Measurements from ENCODE around the gene PLA2G6. TPM values are rescaled to one million over a fixed set of nuclear protein-coding genes. Genes with fewer than 3 reads are reported as not detected.
"Not testable (repeated sequence)": the region's sequence is repeated elsewhere in the genome, so short reads cannot be mapped to it uniquely, and the experiment has no call there.

Gene PLA2G6
- total and polyA plus RNA-seq, 2 experiments from 2014 or later, result 5.5 to 6.5 TPM

- 62 to 64% methylated on average over 7 of the region's 7 CpGs for WGBS, 2 experiments (ENCODE audit: low coverage in 1 of 2, low lambda C conversion rate in 2 of 2, missing lambda C conversion rate in 2 of 2)
- DNase-seq, result no peak
Measured at GRCh38 chr22:38184788-38185187, 3.2 kb upstream of the PLA2G6 start.

GRCh38 chr22:38180841-38181452, 683 bp downstream of the PLA2G6 start:
- peak; percentile 33 for DNase-seq
- H3K9ac ChIP-seq, result peak overlapping the region; percentile 90
- peak overlapping the region; percentile 74 for H3K4me2 ChIP-seq (ENCODE audit: unreplicated experiment)
- no peaks in the 10 kb centered on the region for H3K27me3 ChIP-seq (replicated peaks; ENCODE audit: insufficient read depth)
- no peaks in the 10 kb centered on the region for H3K36me3 ChIP-seq (ENCODE audit: low read depth)
- H3F3A ChIP-seq (ENCODE audit: insufficient read depth), result peaks cover 35% of the 10 kb centered on the region
- peak overlapping the region; percentile 73 for H2AFZ ChIP-seq
- peaks cover 36% of the 10 kb centered on the region for H3K4me1 ChIP-seq (ENCODE audit: insufficient read depth)
- no peaks in the 10 kb centered on the region for H4K20me1 ChIP-seq (ENCODE audit: insufficient read depth)
- H3K9me2 ChIP-seq (ENCODE audit: insufficient read depth), result no peaks in the 10 kb centered on the region
- peak overlapping the region; percentile 76 for H3K4me3 ChIP-seq
- TF ChIP-seq EZH2phosphoT487 (IDR thresholded peaks at IDR 0.05; ENCODE audit: insufficient read depth, low read depth) (no peak), EZH2 (IDR thresholded peaks at IDR 0.05; ENCODE audit: insufficient read depth, poor library complexity, severe bottlenecking) (no peak)
- WGBS, 2 experiments (ENCODE audit: low coverage in 1 of 2, low lambda C conversion rate in 2 of 2, missing lambda C conversion rate in 2 of 2), result 13% methylated on average over 14 of the region's 14 CpGs
- in situ Hi-C loops (cut with MboI), result no loop called here
- no peaks in the 10 kb centered on the region for H3K9me3 ChIP-seq (ENCODE audit: low read depth)
- no peaks in the 10 kb centered on the region for H3K79me2 ChIP-seq (ENCODE audit: insufficient read depth)
- H3K27ac ChIP-seq, result peak overlapping the region; percentile 88

More at GRCh38 chr22:38184788-38185187, 3.2 kb upstream of the PLA2G6 start:
- Histone ChIP-seq H3K4me2 (ENCODE audit: unreplicated experiment) (no peak overlapping the region), H3K36me3 (ENCODE audit: low read depth) (no peaks in the 10 kb centered on the region), H3F3A (ENCODE audit: insufficient read depth) (peaks cover 14% of the 10 kb centered on the region), H3K27me3 (replicated peaks; ENCODE audit: insufficient read depth) (no peaks in the 10 kb centered on the region), H3K4me1 (ENCODE audit: insufficient read depth) (peaks cover 15% of the 10 kb centered on the region), H3K79me2 (ENCODE audit: insufficient read depth) (no peaks in the 10 kb centered on the region), H3K27ac (no peak overlapping the region), H4K20me1 (ENCODE audit: insufficient read depth) (no peaks in the 10 kb centered on the region), H3K9me3 (ENCODE audit: low read depth) (no peaks in the 10 kb centered on the region), H3K9ac (no peak overlapping the region), H2AFZ (no peak overlapping the region), H3K4me3 (no peak overlapping the region), H3K9me2 (ENCODE audit: insufficient read depth) (no peaks in the 10 kb centered on the region)
- in situ Hi-C loops (cut with MboI), result no loop called here
- TF ChIP-seq EZH2 (IDR thresholded peaks at IDR 0.05; ENCODE audit: insufficient read depth, poor library complexity, severe bottlenecking) (no peak), EZH2phosphoT487 (IDR thresholded peaks at IDR 0.05; ENCODE audit: insufficient read depth, low read depth) (no peak)

- peaks cover 36% of the 10 kb centered on the region for H3K4me1 ChIP-seq (ENCODE audit: insufficient read depth)
- in situ Hi-C loops (cut with MboI); H3K4me3 ChIP-seq; H3K4me2 ChIP-seq (ENCODE audit: unreplicated experiment); H3K9me3 ChIP-seq (ENCODE audit: low read depth); H3K9me2 ChIP-seq (ENCODE audit: insufficient read depth); DNase-seq; H2AFZ ChIP-seq; H3K79me2 ChIP-seq (ENCODE audit: insufficient read depth); H3K36me3 ChIP-seq (ENCODE audit: low read depth); H4K20me1 ChIP-seq (ENCODE audit: insufficient read depth); H3K27me3 ChIP-seq (replicated peaks; ENCODE audit: insufficient read depth); H3K9ac ChIP-seq: not testable (repeated sequence)
- H3K27ac ChIP-seq, result peak overlapping the region; percentile 73
- H3F3A ChIP-seq (ENCODE audit: insufficient read depth), result peaks cover 35% of the 10 kb centered on the region
- 96 to 97% methylated on average over 7 of the region's 7 CpGs for WGBS, 2 experiments (ENCODE audit: low coverage in 1 of 2, low lambda C conversion rate in 2 of 2, missing lambda C conversion rate in 2 of 2)
Measured at GRCh38 chr22:38178605-38178937, 3.1 kb downstream of the PLA2G6 start.

DNA sequence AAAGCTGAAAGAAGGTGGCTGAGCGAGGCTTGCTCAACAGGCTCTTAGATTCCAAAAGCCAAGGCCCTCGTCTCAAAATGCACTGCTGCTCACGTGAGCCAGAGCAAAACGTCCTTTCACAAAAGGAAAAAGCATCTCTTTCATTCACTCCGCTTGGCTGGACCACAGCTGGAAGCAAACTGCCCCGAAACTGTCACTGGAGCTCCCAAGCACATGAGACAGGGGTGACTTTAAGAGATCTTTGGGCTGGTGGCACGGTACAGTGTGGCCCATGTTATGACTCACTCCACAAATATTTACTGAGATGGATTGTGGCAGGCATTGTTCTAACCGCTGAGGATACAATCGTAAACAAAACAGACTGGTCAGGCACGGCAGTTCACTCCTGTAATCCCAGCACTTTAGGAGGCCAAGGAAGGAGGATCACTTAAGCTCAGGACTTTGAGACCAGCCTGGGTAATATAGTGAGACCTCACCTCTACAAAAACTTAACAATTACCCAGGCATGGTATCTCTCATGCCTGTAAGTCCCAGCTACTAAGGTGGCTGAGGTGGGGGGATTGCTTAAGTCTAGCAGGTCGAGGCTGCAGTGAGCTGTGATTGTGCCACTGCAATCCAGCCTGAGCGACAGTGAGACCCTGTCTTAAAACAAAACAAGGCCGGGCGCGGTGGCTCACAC, 3.6 kb downstream of the PLA2G6 start:
- H3K4me3 ChIP-seq, result 0 out of 2 replicates have a peak overlapping the region, but pooled peaks have one; percentile 9
- in situ Hi-C loops (cut with MboI), result no loop called here
- no peaks in the 10 kb centered on the region for H3K36me3 ChIP-seq (ENCODE audit: low read depth)
- WGBS, 2 experiments (ENCODE audit: low coverage in 1 of 2, low lambda C conversion rate in 2 of 2, missing lambda C conversion rate in 2 of 2), result 24 to 28% methylated on average over 15 of the region's 15 CpGs
- no peaks in the 10 kb centered on the region for H3K9me2 ChIP-seq (ENCODE audit: insufficient read depth)
- H3K4me1 ChIP-seq (ENCODE audit: insufficient read depth), result peaks cover 38% of the 10 kb centered on the region
- H3K79me2 ChIP-seq (ENCODE audit: insufficient read depth), result no peaks in the 10 kb centered on the region
- peak; percentile 87 for DNase-seq
- peak overlapping the region; percentile 63 for H2AFZ ChIP-seq
- H3K9ac ChIP-seq, result peak overlapping the region; percentile 33
- peaks cover 35% of the 10 kb centered on the region for H3F3A ChIP-seq (ENCODE audit: insufficient read depth)
- H4K20me1 ChIP-seq (ENCODE audit: insufficient read depth), result no peaks in the 10 kb centered on the region
- H3K9me3 ChIP-seq (ENCODE audit: low read depth), result no peaks in the 10 kb centered on the region
- H3K27ac ChIP-seq, result peak overlapping the region; percentile 73
- H3K27me3 ChIP-seq (replicated peaks; ENCODE audit: insufficient read depth), result no peaks in the 10 kb centered on the region
- no peak for TF ChIP-seq EZH2 (IDR thresholded peaks at IDR 0.05; ENCODE audit: insufficient read depth, poor library complexity, severe bottlenecking)
- TF ChIP-seq EZH2phosphoT487 (IDR thresholded peaks at IDR 0.05; ENCODE audit: insufficient read depth, low read depth), result no peak
- H3K4me2 ChIP-seq (ENCODE audit: unreplicated experiment), result peak overlapping the region; percentile 70

- peak overlapping the region; percentile 63 for H2AFZ ChIP-seq
- H3K9me3 ChIP-seq (ENCODE audit: low read depth); H3K9me2 ChIP-seq (ENCODE audit: insufficient read depth); H3K27me3 ChIP-seq (replicated peaks; ENCODE audit: insufficient read depth); H3K36me3 ChIP-seq (ENCODE audit: low read depth); H4K20me1 ChIP-seq (ENCODE audit: insufficient read depth); H3K79me2 ChIP-seq (ENCODE audit: insufficient read depth); DNase-seq; in situ Hi-C loops (cut with MboI): not testable (repeated sequence)
- WGBS, 2 experiments (ENCODE audit: low coverage in 1 of 2, low lambda C conversion rate in 2 of 2, missing lambda C conversion rate in 2 of 2), result 51 to 66% methylated on average over 7 to 9 of the region's 9 CpGs
- H3K9ac ChIP-seq, result peak overlapping the region; percentile 33
- H3F3A ChIP-seq (ENCODE audit: insufficient read depth), result peaks cover 35% of the 10 kb centered on the region
- H3K4me2 ChIP-seq (ENCODE audit: unreplicated experiment), result peak overlapping the region; percentile 70
- peaks cover 42% of the 10 kb centered on the region for H3K4me1 ChIP-seq (ENCODE audit: insufficient read depth)
- peak overlapping the region; percentile 73 for H3K27ac ChIP-seq
- 0 out of 2 replicates have a peak overlapping the region, but pooled peaks have one; percentile 9 for H3K4me3 ChIP-seq
Measured at GRCh38 chr22:38177571-38177925, 4.1 kb downstream of the PLA2G6 start.

Data from GM23248 (cell line).